ENCODE measurements around the gene HIRA.

- TF ChIP-seq RCOR1 (IDR thresholded peaks at IDR 0.05; ENCODE audit: low read depth, low read length) (no peak), JUNB (IDR thresholded peaks at IDR 0.05) (no peak), CTCF (IDR thresholded peaks at IDR 0.05) (no peak), KDM1A (IDR thresholded peaks at IDR 0.05; ENCODE audit: low read depth) (no peak), SMC3 (IDR thresholded peaks at IDR 0.05) (no peak)
Measured at GRCh38 chr22:19346677-19347265, 84.8 kb downstream of the HIRA start.

All from A549 (cell line).